Adrenal gland (tissue), 5 donors: ENCODE results near the gene SRPK1.

ENCODE experiments used
- POLR2A ChIP-seq, 2 donors: fragments of 450-650 bp; IDR thresholded peaks; one replicate each; pipeline ENCODE4 v1.6.1; 2017; ENCODE audit warnings: antibody characterized with exemption in 2 of 2, mild to moderate bottlenecking in 2 of 2, moderate library complexity in 1 of 2
- TF ChIP-seq, protein P1 (sequence below), 6 experiments: fragments of 450-650 bp in 4 of 6; fragments of 200-600 bp in 2 of 6; sonication (generic) in 1 of 6; IDR thresholded peaks; 1 replicate in 5 of 6; 2 replicates in 1 of 6; pipeline versions ENCODE4 v1.5.1 to v1.8.0; 2016 to 2021; ENCODE audit warnings: antibody characterized with exemption in 6 of 6, mild to moderate bottlenecking in 2 of 6, moderate library complexity in 1 of 6
- donor health status: DM: no; HTN: no; CAD: no.

DNA sequence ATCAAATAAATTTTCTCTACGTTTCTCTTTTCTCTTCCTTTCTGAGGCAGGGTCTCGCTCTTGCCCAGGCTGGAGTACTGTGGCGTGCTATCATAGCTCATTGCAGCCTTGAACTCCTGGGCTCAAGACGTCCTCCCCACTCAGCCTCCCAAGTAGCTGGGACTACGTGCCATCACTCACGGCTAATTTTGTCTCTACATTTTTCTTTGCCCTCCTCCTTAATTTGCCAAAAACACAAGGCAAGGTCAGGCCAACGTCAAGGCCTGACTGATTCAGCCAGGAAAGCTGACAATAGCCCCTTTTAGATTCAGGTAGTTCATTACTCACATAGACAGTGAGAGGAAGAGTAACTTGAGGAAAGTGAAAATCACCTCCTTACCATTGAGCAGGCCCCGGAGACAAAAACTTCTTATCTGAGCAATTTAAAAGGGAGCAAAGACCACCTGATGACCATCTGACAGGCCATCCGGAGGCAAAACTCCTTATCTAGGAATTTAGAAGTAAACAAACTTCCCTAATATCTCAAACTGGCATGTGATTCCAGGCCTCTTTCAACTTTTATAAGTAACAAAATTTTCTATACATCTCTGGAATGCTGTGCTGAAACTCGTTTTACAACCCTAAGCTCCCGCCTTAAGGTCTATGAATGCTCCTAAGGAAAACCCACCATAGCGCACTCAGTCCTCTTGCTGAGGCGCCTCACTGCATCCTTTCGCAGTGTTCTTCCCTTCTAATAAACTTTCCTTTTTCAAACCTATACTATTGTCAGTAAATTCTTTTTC lies 42.1 kb upstream of the SRPK1 start:
- TF ChIP-seq, protein P1, sequence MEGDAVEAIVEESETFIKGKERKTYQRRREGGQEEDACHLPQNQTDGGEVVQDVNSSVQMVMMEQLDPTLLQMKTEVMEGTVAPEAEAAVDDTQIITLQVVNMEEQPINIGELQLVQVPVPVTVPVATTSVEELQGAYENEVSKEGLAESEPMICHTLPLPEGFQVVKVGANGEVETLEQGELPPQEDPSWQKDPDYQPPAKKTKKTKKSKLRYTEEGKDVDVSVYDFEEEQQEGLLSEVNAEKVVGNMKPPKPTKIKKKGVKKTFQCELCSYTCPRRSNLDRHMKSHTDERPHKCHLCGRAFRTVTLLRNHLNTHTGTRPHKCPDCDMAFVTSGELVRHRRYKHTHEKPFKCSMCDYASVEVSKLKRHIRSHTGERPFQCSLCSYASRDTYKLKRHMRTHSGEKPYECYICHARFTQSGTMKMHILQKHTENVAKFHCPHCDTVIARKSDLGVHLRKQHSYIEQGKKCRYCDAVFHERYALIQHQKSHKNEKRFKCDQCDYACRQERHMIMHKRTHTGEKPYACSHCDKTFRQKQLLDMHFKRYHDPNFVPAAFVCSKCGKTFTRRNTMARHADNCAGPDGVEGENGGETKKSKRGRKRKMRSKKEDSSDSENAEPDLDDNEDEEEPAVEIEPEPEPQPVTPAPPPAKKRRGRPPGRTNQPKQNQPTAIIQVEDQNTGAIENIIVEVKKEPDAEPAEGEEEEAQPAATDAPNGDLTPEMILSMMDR (IDR thresholded peaks at IDR 0.05), result no peak
- TF ChIP-seq POLR2A (IDR thresholded peaks at IDR 0.05), result no peak
